GM06990 (cell line): Measurements from ENCODE around the gene WHRN.
A peak's percentile ranks its signal among the peaks of the same experiment; 100 is the strongest.

Experiments used
- DNase-seq: peaks from one replicate; pipeline ENCODE4 v3.0.0-alpha.2; 2011; ENCODE audit not compliant: insufficient read length; ENCODE audit errors: extremely low read depth
- H3K27me3 ChIP-seq: replicated peaks from 2 replicates; pipeline ENCODE4 v1.6.0; 2011; ENCODE audit warnings: low read length; ENCODE audit not compliant: control insufficient read depth, insufficient read depth
- H3K36me3 ChIP-seq: 2 replicates; pipeline ENCODE4 v1.5.1; 2011; ENCODE audit warnings: low read length; ENCODE audit not compliant: control insufficient read depth, insufficient read depth
- H3K4me3 ChIP-seq: replicated peaks from 2 replicates; pipeline ENCODE4 v1.5.1; 2011; ENCODE audit warnings: low read depth, mild to moderate bottlenecking, control low read depth, low read length
- TF ChIP-seq, protein P1 (sequence below): IDR thresholded peaks from 2 replicates; pipeline ENCODE4 v1.5.1; 2011; ENCODE audit warnings: low read length, control low read depth, mild to moderate bottlenecking, inconsistent platforms; ENCODE audit not compliant: insufficient read depth, poor library complexity, severe bottlenecking

The WHRN gene

DNA sequence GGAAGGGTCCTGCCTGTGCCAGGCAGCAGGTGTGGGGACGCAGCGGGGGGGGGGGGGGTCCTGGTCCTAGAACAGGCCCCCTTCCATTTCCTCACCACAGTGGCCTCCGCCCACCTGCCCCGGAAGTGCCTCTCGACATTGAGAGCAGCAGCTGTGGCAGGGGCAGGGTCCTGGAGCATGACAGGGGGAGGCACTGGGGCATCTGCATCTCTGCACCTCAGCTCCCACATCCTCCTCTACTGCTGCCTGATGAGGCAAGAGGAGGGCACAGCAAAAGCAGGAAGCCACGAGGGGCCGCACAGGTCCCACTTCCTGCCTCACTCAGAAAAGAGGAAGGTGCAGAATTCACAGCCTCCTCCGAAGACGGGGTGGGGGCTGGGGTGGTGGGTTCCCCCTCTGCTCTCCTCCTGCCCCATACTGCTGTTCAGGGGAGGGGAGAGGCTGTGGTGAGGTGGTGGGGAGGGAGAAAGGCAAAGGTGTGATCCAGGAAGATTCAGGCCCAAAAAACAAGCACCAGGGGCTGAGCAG, 132.3 kb downstream of the WHRN start:
- TF ChIP-seq, protein P1, sequence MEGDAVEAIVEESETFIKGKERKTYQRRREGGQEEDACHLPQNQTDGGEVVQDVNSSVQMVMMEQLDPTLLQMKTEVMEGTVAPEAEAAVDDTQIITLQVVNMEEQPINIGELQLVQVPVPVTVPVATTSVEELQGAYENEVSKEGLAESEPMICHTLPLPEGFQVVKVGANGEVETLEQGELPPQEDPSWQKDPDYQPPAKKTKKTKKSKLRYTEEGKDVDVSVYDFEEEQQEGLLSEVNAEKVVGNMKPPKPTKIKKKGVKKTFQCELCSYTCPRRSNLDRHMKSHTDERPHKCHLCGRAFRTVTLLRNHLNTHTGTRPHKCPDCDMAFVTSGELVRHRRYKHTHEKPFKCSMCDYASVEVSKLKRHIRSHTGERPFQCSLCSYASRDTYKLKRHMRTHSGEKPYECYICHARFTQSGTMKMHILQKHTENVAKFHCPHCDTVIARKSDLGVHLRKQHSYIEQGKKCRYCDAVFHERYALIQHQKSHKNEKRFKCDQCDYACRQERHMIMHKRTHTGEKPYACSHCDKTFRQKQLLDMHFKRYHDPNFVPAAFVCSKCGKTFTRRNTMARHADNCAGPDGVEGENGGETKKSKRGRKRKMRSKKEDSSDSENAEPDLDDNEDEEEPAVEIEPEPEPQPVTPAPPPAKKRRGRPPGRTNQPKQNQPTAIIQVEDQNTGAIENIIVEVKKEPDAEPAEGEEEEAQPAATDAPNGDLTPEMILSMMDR: no peak
- H3K4me3 ChIP-seq: no peak overlapping the region; the same call in 1 of the 2 replicates
- H3K27me3 ChIP-seq: no peaks in the 10 kb centered on the region
- peaks cover 53% of the 10 kb centered on the region for H3K36me3 ChIP-seq
- peak; percentile 88 for DNase-seq

DNA sequence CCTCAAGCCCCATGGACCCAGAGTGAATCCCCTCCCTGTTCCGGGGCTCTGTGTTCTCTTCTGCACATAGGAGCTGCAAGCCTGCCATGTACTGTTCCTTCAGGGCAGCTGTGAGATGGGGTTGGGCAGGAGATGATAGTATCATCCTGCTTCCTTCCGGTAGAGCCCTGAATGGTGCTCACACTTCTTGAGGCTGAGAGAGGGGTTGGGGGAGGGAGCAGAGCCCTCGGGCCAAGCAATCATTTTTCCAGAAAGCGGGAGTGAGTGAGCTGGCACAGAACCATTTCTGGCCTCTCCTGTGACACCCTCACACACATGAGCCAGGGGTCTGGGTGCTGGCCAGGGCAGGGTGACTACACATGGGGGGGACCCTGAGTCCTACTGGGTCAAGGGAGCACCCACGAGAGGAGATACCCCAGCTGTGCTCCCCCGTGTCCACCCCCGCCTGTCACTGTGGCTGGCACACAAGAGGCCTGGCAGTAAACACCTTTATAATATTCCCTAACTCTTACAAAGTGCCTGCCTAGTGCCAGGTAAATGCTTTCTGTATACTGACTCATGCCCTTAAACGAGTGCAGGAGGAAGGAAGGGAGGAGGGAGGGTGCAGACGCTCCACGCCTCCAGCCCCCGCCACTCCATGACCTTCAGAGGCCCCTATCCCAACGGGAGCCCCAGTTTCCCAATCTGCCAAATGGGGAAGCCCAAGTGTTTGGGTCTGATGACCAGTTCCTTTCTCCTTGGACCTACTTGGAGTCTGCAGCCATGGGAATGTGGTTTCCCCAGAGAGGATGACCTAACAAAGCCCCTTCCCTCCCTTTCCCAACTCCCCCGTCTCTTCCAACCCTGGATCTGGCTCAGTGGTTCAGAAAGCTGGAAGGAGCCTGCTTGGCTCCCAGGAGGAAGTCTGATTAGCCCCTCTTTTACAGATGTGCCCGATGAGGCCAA, 133.0 kb downstream of the WHRN start:
- Histone ChIP-seq H3K36me3 (peaks cover 55% of the 10 kb centered on the region), H3K4me3 (peak overlapping the region; percentile 26; the same call in 1 of the 2 replicates), H3K27me3 (no peaks in the 10 kb centered on the region)
- peak; percentile 56 for DNase-seq
- TF ChIP-seq, protein P1: no peak

DNA sequence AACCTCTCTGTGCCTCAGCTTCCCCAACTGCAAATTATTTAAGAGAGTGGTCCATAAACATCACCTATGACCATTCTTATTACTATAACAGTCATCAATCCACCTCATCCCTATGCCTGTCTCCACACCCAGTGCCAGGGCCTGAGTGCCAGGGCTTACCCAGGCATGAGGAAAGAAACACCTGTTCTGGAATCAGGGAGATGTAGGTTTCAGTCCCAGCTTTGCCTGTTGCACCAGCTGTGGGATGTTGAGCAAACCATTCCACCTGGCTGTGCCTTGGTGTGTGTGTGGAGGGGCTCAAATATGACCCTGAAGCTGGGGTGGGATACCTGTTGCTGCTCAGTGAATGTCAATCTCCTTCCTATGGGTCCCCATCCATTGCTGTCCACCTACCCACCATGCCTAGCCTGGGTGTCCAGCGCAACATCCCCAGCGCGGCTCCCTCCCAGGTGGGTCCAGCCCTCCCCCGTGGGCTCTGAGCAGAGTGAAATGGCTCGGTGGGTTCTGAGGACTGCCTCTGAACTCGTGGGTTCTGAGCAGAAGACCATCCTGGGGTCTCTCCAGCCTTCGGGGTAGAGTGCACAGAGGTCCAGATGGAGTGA, 133.8 kb downstream of the WHRN start:
- TF ChIP-seq, protein P1: no peak
- Histone ChIP-seq H3K27me3 (no peaks in the 10 kb centered on the region), H3K36me3 (peaks cover 49% of the 10 kb centered on the region)

DNA sequence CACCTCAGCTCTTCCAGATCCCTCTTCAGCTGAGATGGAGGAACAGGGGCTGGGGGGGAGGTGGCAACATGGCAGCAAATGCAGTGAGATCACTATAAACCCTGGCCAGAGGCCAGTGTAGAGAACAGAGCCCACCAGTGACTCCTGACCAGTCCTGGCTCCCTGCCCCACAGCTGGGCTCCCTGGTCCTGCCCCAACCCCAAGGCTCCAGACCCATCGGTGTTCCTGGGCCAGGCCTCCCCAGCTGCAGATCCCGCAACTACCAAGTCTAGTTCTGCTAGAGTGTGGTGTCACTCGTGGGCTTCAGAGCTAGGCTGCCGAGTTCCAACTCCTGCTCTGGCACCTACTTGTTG, 134.3 kb downstream of the WHRN start:
- H3K27me3 ChIP-seq: no peaks in the 10 kb centered on the region
- H3K4me3 ChIP-seq: no peak overlapping the region
- TF ChIP-seq, protein P1: no peak
- DNase-seq: no peak
- H3K36me3 ChIP-seq: peaks cover 47% of the 10 kb centered on the region

More for the DNA sequence above, 133.8 kb downstream of the WHRN start:
- no peak for DNase-seq
- no peak overlapping the region; the same call in 1 of the 2 replicates for H3K4me3 ChIP-seq

DNA sequence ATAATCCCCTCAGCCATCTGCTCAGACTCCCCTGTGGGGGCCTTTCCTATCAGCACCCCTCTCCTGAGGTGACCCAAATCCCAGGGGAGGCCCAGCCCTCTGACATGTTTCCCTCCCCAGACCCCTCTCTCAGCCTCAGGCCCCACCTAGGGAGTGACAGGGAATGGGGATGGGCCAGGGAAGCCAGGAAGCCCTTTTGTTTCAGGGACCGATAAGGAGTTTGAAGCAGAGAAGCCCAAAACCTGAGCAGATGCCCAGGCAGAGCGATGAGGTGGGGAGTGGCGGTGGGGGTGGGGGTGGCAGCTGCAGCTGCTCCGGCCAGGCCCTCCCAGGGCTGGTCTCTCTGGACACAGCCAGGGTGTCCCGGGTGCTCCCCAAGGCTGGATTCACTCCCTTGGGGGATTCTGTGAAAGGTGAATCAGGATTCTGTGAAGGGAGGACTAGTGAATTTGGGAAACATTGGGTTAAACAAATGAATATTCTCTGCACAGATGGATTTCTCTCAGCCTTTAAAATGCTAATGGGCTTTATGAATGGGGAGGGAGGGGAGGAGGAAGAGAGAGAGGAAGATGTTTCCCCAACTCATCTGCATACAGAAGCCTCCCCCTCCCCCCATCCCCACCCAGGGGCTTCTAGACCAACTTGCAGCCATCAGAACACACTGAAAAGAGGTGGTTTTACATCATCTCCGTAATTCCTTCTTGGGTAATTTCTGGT, 134.9 kb downstream of the WHRN start:
- H3K36me3 ChIP-seq: peaks cover 47% of the 10 kb centered on the region
- no peak overlapping the region for H3K4me3 ChIP-seq
- H3K27me3 ChIP-seq: no peaks in the 10 kb centered on the region
- no peak for DNase-seq
- TF ChIP-seq, protein P1: no peak
